ENCODE data around the gene TLR6. TPM values are rescaled to one million over a fixed set of nuclear protein-coding genes. Genes with fewer than 3 reads are reported as not detected.

TLR6 gene
- total and polyA plus RNA-seq, 10 of the 15 experiments (the other 5 are each of a cell fraction or from before 2014, with no cell fraction given), result 1.1 to 49.4 (median 12.5) TPM

DNA sequence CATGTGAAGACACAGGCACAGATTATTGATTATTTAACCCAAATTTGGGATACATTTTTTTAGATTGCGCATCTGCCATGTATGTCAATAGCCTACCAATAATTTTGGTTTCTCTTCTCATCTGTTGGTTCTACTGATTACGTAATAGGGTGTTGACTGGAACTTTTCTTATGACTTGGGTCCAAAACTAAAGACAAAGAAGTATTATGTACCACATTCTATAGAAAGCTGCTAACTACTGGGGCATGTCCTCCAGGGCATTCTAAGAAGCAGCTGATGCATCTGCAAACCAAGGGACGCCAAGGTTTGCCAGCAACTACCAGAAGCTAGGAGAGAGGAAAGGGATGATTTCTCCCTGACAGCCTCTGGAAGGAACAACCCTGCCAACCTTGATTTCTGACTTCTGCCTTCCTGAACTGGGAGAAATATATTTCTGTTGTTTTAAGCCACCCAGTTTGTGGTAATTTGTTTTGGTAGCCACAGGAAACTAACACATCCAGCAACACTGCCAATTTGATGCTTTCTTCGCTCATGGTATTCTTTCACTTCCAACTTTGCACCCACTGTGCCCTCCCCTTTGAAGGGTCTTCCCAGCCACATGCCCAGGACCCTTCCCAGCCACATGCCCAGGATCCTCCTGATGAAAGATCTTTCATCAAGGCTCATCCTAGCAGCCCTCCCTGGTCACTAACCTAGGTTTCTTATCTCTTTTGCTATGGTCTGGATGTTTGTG is 36.1 kb downstream of the TLR6 start (continued):
- TF ChIP-seq ATF7 (IDR thresholded peaks at IDR 0.05; ENCODE audit: low read depth) (peak; percentile 98), POLR2AphosphoS5 (IDR thresholded peaks at IDR 0.05; ENCODE audit: low read length) (peak; percentile 68), MXI1 (IDR thresholded peaks at IDR 0.05; ENCODE audit: low read depth, low read length) (peak; percentile 10; the same call in 1 of the 2 replicates), JUNB (IDR thresholded peaks at IDR 0.05) (peak; percentile 85), CUX1 (IDR thresholded peaks at IDR 0.05; ENCODE audit: insufficient replicate concordance, low read depth, low read length) (peak; percentile 99)
